Measurements from ENCODE around the gene SERPINB2.

GRCh38 chr18:63850636-63851035 is 36.9 kb upstream of the SERPINB2 start:
- TF ChIP-seq CTCF (IDR thresholded peaks at IDR 0.05) (no peak), EZH2 (IDR thresholded peaks at IDR 0.05; ENCODE audit: borderline replicate concordance, insufficient read depth, low read depth, low read length, poor library complexity, severe bottlenecking) (no peak)
